ENCODE data around the gene VWA3B.
"Not testable (repeated sequence)": the region's sequence is repeated elsewhere in the genome, so short reads cannot be mapped to it uniquely, and the experiment has no call there.

The VWA3B gene

GRCh38 chr2:98300141-98300874 is 213.3 kb downstream of the VWA3B start:
- DNase-seq = no peak

GRCh38 chr2:98301469-98301868 is 214.5 kb downstream of the VWA3B start:
- no peak for DNase-seq

GRCh38 chr2:98307131-98307696 is 220.2 kb downstream of the VWA3B start:
- not testable (repeated sequence) for DNase-seq

- DNase-seq = no peak
Measured at GRCh38 chr2:98308068-98308467, 221.1 kb downstream of the VWA3B start.

- DNase-seq = no peak
Measured at GRCh38 chr2:98308532-98308931, 221.6 kb downstream of the VWA3B start.

- no peak for DNase-seq
Measured at GRCh38 chr2:98309580-98309979, 222.6 kb downstream of the VWA3B start.

GRCh38 chr2:98310010-98310409 is 223.0 kb downstream of the VWA3B start:
- DNase-seq = no peak

- DNase-seq = no peak
Measured at GRCh38 chr2:98311090-98311489, 224.1 kb downstream of the VWA3B start.

- no peak for DNase-seq
Measured at GRCh38 chr2:98311771-98312545, 225.0 kb downstream of the VWA3B start.

- DNase-seq = no peak
Measured at GRCh38 chr2:98313492-98314250, 226.7 kb downstream of the VWA3B start.

- DNase-seq = no peak
Measured at GRCh38 chr2:98314251-98314650, 227.3 kb downstream of the VWA3B start.

GRCh38 chr2:98315957-98316356 is 229.0 kb downstream of the VWA3B start:
- DNase-seq = no peak

GRCh38 chr2:98317214-98317613 is 230.2 kb downstream of the VWA3B start:
- no peak for DNase-seq

- not testable (repeated sequence) for DNase-seq
Measured at GRCh38 chr2:98320171-98320570, 233.2 kb downstream of the VWA3B start.

GRCh38 chr2:98324181-98324580 is 237.2 kb downstream of the VWA3B start:
- DNase-seq = no peak

- no peak for DNase-seq
Measured at GRCh38 chr2:98327776-98328175, 240.8 kb downstream of the VWA3B start.

GRCh38 chr2:98329549-98329948 is 242.6 kb downstream of the VWA3B start:
- DNase-seq = no peak

- DNase-seq = no peak
Measured at GRCh38 chr2:98332989-98333388, 246.0 kb downstream of the VWA3B start.

- no peak for DNase-seq
Measured at GRCh38 chr2:98333922-98334321, 247.0 kb downstream of the VWA3B start.

- peak in 1 of 2 experiments; percentile 5 for DNase-seq
Measured at GRCh38 chr2:98334439-98335078, 247.6 kb downstream of the VWA3B start.

GRCh38 chr2:98335271-98335670 is 248.3 kb downstream of the VWA3B start:
- DNase-seq = no peak

- DNase-seq = no peak
Measured at GRCh38 chr2:98341241-98341640, 254.3 kb downstream of the VWA3B start.

GRCh38 chr2:98343285-98343684 is 256.3 kb downstream of the VWA3B start:
- no peak for DNase-seq

Measured in SW 1271 (cell line).